ENCODE data around the gene DNMBP.

DNA sequence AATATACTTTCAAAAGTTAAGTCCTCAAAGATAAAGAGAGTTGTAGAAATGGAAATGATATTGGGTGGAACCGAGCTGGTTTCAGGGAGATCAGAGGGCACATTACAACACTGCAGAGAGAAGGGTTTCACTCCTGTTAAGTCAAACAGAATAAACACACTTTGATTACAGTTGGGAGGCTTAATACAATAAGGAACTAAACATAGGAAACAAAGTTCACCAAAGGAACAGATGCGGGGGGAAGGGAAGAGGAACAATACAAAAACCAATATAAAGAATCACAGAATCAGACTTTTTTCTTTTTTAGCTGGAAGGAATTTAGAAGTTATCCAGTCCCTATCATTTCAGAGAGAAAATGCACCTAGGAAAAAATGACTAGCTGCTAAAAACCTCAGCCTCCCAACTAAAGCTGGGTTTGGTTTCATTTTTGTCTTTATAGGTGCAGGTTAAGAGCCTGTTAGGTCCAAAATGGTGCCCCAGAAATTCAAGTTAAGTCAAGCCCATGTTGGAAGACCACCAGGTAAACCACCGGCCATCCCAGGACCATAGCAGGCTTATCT, 81.9 kb downstream of the DNMBP start:
- no peak for TF ChIP-seq REST (IDR thresholded peaks at IDR 0.05; ENCODE audit: insufficient read depth in 1 of 2, low read depth in 2 of 2, low read length in 1 of 2)
- TF ChIP-seq, protein P1, sequence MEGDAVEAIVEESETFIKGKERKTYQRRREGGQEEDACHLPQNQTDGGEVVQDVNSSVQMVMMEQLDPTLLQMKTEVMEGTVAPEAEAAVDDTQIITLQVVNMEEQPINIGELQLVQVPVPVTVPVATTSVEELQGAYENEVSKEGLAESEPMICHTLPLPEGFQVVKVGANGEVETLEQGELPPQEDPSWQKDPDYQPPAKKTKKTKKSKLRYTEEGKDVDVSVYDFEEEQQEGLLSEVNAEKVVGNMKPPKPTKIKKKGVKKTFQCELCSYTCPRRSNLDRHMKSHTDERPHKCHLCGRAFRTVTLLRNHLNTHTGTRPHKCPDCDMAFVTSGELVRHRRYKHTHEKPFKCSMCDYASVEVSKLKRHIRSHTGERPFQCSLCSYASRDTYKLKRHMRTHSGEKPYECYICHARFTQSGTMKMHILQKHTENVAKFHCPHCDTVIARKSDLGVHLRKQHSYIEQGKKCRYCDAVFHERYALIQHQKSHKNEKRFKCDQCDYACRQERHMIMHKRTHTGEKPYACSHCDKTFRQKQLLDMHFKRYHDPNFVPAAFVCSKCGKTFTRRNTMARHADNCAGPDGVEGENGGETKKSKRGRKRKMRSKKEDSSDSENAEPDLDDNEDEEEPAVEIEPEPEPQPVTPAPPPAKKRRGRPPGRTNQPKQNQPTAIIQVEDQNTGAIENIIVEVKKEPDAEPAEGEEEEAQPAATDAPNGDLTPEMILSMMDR (IDR thresholded peaks at IDR 0.05): no peak
- no peak for TF ChIP-seq POLR2AphosphoS5 (IDR thresholded peaks at IDR 0.05; ENCODE audit: low read depth, low read length)

Data from Panc1 (cell line).